GM19395 (cell line): ENCODE data around the gene PFKFB3.
"Not testable (repeated sequence)": the region's sequence is repeated elsewhere in the genome, so short reads cannot be mapped to it uniquely, and the experiment has no call there.

Experiments
- ATAC-seq: cut with Tn5 transposase; IDR thresholded peaks from one replicate; pipeline ENCODE4 v1.9.1; 2021; ENCODE audit warnings: mild to moderate bottlenecking, moderate library complexity; ENCODE audit not compliant: unreplicated experiment

PFKFB3 gene

GRCh38 chr10:6269953-6270867 is 67.5 kb downstream of the PFKFB3 start:
- peak; percentile 82 for ATAC-seq

GRCh38 chr10:6270951-6271350 is 68.2 kb downstream of the PFKFB3 start:
- ATAC-seq: no peak

GRCh38 chr10:6271663-6272062 is 68.9 kb downstream of the PFKFB3 start:
- ATAC-seq: no peak

GRCh38 chr10:6272126-6272525 is 69.4 kb downstream of the PFKFB3 start:
- no peak for ATAC-seq

- ATAC-seq: no peak
Observed at GRCh38 chr10:6273351-6273750, 70.6 kb downstream of the PFKFB3 start.

- ATAC-seq: no peak
Observed at GRCh38 chr10:6274040-6274439, 71.3 kb downstream of the PFKFB3 start.

GRCh38 chr10:6274484-6274883 is 71.8 kb downstream of the PFKFB3 start:
- no peak for ATAC-seq

- ATAC-seq: peak; percentile 72
Observed at GRCh38 chr10:6275022-6275997, 72.6 kb downstream of the PFKFB3 start.

GRCh38 chr10:6276356-6276755 is 73.6 kb downstream of the PFKFB3 start:
- no peak for ATAC-seq

GRCh38 chr10:6278519-6279120 is 75.9 kb downstream of the PFKFB3 start:
- no peak for ATAC-seq

- ATAC-seq: no peak
Observed at GRCh38 chr10:6279540-6280267, 77.0 kb downstream of the PFKFB3 start.

- no peak for ATAC-seq
Observed at GRCh38 chr10:6280291-6280690, 77.6 kb downstream of the PFKFB3 start.

GRCh38 chr10:6282454-6282958 is 79.8 kb downstream of the PFKFB3 start:
- ATAC-seq: no peak

- no peak for ATAC-seq
Observed at GRCh38 chr10:6283655-6284054, 80.9 kb downstream of the PFKFB3 start.

GRCh38 chr10:6290621-6291020 is 87.9 kb downstream of the PFKFB3 start:
- ATAC-seq: not testable (repeated sequence)

- ATAC-seq: no peak
Observed at GRCh38 chr10:6292741-6293151, 90.0 kb downstream of the PFKFB3 start.

GRCh38 chr10:6296425-6296824 is 93.7 kb downstream of the PFKFB3 start:
- not testable (repeated sequence) for ATAC-seq

GRCh38 chr10:6296828-6297251 is 94.1 kb downstream of the PFKFB3 start:
- ATAC-seq: no peak

- no peak for ATAC-seq
Observed at GRCh38 chr10:6297522-6297921, 94.8 kb downstream of the PFKFB3 start.

- ATAC-seq: no peak
Observed at GRCh38 chr10:6297951-6298381, 95.2 kb downstream of the PFKFB3 start.
